ENCODE data around the gene TBC1D7.

TBC1D7 gene

GRCh38 chr6:13289789-13290318, 38.5 kb downstream of the TBC1D7 start:
- DNase-seq, result no peak

DNA sequence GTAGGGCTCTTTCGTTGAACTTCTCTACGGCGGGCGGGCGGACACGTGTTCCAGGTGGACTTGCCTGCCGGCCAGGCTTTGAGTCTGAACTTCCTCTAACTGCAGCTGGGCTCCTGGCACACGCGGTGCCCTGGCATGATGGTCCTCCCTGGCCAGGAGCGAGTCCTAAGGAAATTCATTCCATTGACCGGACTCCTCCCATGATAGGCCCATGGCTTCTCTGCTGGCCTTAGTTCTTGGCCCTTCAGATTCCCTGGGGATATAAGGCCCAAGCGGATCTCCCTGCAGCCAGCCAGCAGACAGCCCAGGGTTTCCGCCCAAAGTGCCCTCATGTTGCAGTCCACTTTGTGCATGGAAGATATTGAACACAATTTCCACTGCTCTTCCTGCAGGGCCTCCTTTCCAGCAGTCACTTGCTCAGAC, 39.4 kb downstream of the TBC1D7 start:
- no peak for DNase-seq

DNA sequence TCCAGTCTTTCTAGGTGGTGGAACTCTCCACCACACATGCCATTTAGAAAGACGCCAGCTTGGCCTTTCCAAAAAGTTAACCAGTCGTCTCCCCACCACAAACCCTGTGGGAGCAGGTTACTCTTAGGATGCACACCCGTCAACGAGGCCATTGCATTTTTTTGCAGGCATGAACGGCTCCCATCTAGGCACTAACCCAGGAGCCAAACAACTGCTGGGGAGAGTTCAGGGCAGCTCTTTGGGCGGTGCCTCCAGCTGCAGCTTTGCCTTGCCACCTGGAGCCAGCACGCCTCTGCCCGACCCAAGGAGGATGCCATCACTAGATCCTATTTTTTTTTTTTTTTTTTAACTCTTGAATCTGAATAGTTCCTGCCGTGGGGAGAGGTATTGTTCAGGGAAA, 39.9 kb downstream of the TBC1D7 start:
- DNase-seq, result no peak

GRCh38 chr6:13287104-13287503, 41.2 kb downstream of the TBC1D7 start:
- DNase-seq, result no peak

- no peak for DNase-seq
These were observed 42.2 kb downstream of the TBC1D7 start for GRCh38 chr6:13286181-13286580.

DNA sequence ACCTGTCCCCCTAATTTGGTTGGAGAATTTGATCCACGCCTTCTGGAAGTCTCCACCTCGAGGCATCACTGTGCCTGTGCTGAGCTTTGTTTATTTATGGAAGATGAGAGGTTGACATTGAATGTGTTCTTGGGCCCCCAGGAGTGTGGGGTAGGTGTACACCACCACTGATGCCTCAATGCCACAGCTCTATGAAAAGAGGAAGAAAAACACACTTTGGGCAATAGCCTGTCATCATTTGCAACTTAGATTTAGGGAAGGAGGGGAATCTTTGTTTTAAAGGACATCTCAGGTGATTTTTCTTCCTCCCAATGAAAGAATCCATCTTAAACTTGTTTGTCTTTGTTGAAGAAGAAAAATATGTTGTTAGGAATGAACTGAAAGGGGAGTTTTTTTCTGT, 42.6 kb downstream of the TBC1D7 start:
- no peak for DNase-seq

- DNase-seq, result no peak
These were observed 43.7 kb downstream of the TBC1D7 start for GRCh38 chr6:13284646-13285045.

DNA sequence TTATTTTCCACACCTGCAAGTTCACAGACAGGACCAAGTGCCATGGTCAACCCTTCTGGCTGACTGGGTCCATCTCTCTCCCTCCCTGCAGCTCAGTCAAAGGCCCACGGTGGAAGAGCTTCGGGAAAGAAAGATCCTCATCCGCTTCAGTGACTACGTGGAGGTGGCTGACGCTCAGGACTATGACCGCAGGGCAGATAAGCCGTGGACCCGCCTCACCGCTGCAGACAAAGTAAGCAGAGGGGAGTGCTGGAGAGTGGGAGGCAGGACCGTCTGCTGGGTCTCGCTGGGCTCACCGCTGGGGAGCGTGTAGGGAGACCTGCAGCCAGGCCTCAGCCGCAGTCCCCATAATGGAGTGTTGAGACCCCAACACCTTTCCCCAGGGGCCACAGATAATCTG, 45.0 kb downstream of the TBC1D7 start:
- no peak for DNase-seq

- DNase-seq, result no peak
These were observed 45.8 kb downstream of the TBC1D7 start for GRCh38 chr6:13282393-13283069.

DNA sequence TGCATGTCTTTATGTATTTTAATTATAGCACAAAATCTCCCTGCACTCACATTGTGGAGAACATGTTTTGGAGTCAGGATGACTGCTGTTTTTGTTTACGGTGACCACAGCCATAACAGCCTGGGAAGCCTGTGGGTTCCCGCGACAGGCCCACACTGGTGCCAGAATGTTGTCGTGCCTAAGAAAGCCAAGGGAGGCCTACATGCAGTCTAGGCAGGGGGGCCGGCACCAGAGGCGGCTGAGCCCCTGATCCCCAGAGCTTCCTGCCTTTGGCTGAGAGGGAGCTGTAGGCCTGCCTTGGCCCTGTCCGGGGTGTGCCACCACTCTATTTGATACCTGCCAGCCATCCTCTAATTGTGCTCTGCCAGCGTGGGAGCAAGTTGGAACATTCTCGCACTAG, 46.7 kb downstream of the TBC1D7 start:
- DNase-seq, result no peak

DNA sequence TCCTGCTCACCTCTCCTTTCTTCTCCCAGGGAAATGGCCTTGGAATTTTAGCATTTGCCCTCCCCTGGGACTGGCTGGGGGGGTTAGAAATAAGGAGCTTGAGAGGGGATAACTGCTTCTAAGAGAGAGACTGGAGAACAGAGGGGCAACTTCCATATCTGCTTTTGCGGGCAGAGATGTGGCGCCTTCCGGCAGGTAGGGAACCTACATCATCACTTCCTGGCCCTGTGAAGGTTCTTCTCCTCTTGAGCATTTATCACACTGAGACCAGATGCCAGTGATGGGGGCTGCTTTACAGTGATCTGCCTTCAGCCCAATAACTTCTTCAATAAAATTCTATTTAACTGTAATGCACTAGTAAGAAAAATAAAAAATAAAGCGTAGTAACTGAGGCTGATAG, 48.1 kb downstream of the TBC1D7 start:
- no peak for DNase-seq

- DNase-seq, result no peak
These were observed 49.3 kb downstream of the TBC1D7 start for GRCh38 chr6:13278991-13279390.

- peak; percentile 25 for DNase-seq
These were observed 50.2 kb downstream of the TBC1D7 start for GRCh38 chr6:13278164-13278563.

GRCh38 chr6:13277231-13277630, 51.1 kb downstream of the TBC1D7 start:
- no peak for DNase-seq

GRCh38 chr6:13275435-13275989, 52.8 kb downstream of the TBC1D7 start:
- DNase-seq, result no peak

- DNase-seq, result no peak
These were observed 53.5 kb downstream of the TBC1D7 start for GRCh38 chr6:13274707-13275434.

- no peak for DNase-seq
These were observed 54.2 kb downstream of the TBC1D7 start for GRCh38 chr6:13273931-13274706.

DNA sequence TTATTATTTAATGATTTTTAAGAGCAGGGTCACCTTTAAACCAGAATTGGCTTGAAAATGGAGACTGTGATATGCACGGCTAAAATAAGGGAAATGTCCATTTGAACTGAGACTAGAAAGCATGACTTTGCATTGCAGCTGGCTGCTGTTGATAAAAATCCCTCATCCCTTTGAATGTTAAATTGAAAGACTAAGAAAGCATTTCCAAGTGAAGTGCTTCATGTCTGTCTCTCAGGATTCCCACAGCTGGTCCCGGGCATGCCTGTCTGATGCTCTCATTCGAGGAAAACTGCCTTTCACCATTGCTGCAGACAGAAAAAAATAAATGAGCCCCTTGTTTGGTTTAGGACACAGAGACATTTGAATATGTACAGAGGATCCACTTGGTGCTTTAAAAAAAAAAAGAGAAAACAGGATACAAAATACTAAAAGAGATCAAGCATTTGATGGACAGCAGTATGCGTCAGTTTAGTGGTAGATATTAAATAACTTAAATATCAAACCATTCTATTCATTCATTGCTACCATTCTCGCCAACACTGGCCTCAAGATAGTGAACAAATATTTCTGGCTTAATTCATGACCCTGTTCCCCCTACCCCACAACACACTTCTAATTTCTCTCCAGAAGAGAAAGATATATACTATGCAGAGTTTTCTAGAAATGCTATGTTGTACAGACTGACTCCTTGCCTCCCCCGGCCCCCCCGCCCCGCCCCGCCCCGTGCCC, 55.0 kb downstream of the TBC1D7 start:
- DNase-seq, result no peak

DNA sequence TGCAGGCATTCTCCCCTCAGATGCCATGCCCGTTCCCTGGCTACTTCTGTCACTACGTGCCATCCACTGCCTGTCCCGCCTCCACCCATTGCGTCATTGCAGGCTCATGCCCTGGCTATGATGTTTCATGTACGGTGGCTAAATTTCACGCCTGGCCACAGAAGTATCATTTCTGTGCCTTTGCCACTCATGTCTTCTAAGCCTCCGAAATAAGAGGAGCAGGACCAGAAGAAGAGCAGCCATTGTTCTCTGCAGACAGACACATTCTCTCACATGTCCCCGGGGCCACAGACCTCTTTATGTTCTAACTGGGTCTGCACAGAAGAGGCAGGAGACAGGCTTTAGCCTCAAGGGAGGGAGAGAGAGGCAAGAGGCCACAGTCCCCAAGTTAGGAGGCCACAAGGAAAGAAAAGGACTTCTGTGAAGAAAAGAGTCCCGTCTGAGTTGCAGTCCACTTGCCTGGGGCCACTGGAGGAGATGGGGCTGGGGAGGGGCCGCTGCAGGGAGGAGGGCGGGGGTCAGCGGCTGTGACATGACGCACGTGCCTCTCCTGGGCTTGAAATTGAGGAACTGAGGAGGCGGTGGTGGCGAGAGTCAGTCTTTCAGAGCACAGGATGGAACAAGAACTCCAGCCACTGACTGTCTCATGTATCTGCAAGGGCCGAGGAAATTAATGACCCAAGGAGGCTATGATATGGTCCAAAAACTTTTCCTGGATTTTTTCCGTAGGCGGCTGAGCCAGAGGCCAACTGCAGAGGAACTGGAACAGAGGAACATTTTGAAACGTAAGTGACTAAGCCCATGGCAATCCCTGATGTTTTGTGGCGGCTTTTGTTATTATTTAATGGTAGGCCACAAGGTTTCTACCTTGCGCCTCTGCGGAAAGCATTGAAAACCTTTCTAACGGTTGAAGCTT, 55.9 kb downstream of the TBC1D7 start:
- DNase-seq, result no peak

DNA sequence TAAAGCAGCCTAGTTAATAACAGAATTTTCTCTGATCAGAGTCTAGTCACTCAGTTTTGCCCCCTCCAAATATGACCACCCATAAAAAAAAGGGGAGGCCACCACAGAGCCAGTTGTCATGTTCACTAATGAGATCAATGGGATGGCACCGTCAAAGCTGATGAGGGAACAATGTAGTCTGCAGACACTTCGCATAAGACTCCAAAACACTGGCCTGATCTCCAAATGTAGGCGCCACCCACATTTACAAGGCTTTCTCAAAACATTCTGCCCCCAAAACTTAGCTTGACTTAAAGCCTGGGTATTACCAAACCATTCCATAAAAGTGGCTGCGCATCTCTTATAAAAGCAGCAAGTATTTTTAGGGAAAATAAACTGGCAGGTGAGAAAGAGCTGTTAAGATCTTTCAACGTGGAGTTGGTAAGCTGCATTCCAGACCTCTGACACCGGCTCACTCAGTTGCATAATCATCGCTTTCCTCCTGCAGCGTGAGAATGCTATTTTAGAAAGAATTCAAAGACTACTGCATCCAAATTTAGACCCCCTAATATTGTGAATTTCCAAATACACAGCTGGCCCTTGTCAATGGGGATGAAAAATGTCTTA, 59.3 kb downstream of the TBC1D7 start:
- DNase-seq, result no peak

DNA sequence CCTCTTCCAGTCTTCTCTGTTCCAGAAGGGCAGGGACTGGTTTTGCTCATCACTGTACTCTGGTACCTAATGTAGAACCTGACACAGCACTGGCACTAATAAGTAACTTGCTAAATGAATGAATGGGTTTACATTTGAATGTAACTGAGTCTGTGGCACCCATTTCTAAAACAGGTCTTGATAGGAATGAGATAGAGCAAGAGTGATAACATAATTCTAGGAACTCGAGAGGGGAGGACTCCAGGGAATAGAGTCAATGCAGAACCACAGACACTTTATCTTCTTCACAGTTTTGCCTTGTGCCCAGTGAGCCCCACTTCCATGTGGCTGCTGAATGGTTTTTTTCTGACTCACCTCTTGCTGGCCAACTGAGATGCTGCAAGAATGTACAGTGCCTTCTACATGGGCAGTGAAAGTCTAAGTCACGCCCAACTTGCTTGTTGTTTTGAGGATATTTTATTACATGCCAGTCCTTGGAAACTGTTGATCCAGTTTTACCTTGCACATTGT, 61.1 kb downstream of the TBC1D7 start:
- no peak for DNase-seq
